Epithelial cell of proximal tubule (primary cell): ENCODE measurements around the gene PIM3. TPM values are rescaled to one million over a fixed set of nuclear protein-coding genes. Genes with fewer than 3 reads are reported as not detected.
"Not testable (repeated sequence)": the region's sequence is repeated elsewhere in the genome, so short reads cannot be mapped to it uniquely, and the experiment has no call there.

ENCODE experiments used
- DNase-seq: peaks from one replicate; pipeline ENCODE4 v3.0.0-alpha.2; 2011; ENCODE audit warnings: low read depth
- H3K4me3 ChIP-seq: 2 replicates; pipeline ENCODE4 v1.5.1; 2011; ENCODE audit warnings: low read depth, mild to moderate bottlenecking, low read length
- CTCF ChIP-seq: conservative IDR thresholded peaks from 2 replicates; pipeline ENCODE4 v1.5.1; 2012; ENCODE audit warnings: low read depth, mild to moderate bottlenecking, low read length
- total RNA-seq: library from RNA; depleted of rRNA; stranded (reverse); fragments of >200 nt; gene quantifications from 2 replicates; pipeline ENCODE4 v1.2.3, GENCODE V29; 2015

The PIM3 gene
- total RNA-seq, 1 donor from 2014 or later, result 37.5 TPM

- TF ChIP-seq CTCF, result no peak
- H3K4me3 ChIP-seq, result no peak overlapping the region
- DNase-seq, result no peak
Measured at GRCh38 chr22:49944399-49944891, 16.1 kb upstream of the PIM3 start.

GRCh38 chr22:49945042-49945794, 15.4 kb upstream of the PIM3 start:
- not testable (repeated sequence) for DNase-seq

GRCh38 chr22:49946612-49947295, 13.8 kb upstream of the PIM3 start:
- DNase-seq, result no peak
- no peak overlapping the region for H3K4me3 ChIP-seq
- TF ChIP-seq CTCF, result no peak

More at GRCh38 chr22:49945042-49945794, 15.4 kb upstream of the PIM3 start:
- H3K4me3 ChIP-seq, result not testable (repeated sequence)

GRCh38 chr22:49947296-49947622, 13.3 kb upstream of the PIM3 start:
- TF ChIP-seq CTCF, result no peak
- DNase-seq, result no peak
- no peak overlapping the region for H3K4me3 ChIP-seq

- DNase-seq, result no peak
- no peak for TF ChIP-seq CTCF
- no peak overlapping the region for H3K4me3 ChIP-seq
Measured at GRCh38 chr22:49948116-49948957, 12.2 kb upstream of the PIM3 start.

GRCh38 chr22:49948958-49949913, 11.3 kb upstream of the PIM3 start:
- no peak for TF ChIP-seq CTCF
- DNase-seq, result no peak
- H3K4me3 ChIP-seq, result no peak overlapping the region
